ENCODE data around the gene BEST4.

The BEST4 gene

GRCh38 chr1:44808938-44809917 is 21.3 kb upstream of the BEST4 start (continued):
- TF ChIP-seq BCL6B (tag by site-specific recombination; IDR thresholded peaks at IDR 0.05) = no peak
- TF ChIP-seq ZNF530 (tag by site-specific recombination; IDR thresholded peaks at IDR 0.05; ENCODE audit: low read depth) = no peak
- no peak for TF ChIP-seq ZSCAN18 (tag by site-specific recombination; IDR thresholded peaks at IDR 0.05)
- TF ChIP-seq ZNF488 (tag by site-specific recombination; IDR thresholded peaks at IDR 0.05) = no peak
- TF ChIP-seq TSHZ1 (tag by site-specific recombination; IDR thresholded peaks at IDR 0.05; ENCODE audit: borderline replicate concordance) = no peak
- no peak for TF ChIP-seq ZSCAN4 (tag by site-specific recombination; IDR thresholded peaks at IDR 0.05)
- no peak for TF ChIP-seq ZNF837 (tag by site-specific recombination; IDR thresholded peaks at IDR 0.05)
- TF ChIP-seq ZNF248 (tag by site-specific recombination; IDR thresholded peaks at IDR 0.05) = no peak
- TF ChIP-seq PRDM6 (tag by site-specific recombination; IDR thresholded peaks at IDR 0.05) = no peak
- no peak for TF ChIP-seq ZNF558 (tag by site-specific recombination; IDR thresholded peaks at IDR 0.05)
- no peak for TF ChIP-seq ZNF654 (tag by site-specific recombination; IDR thresholded peaks at IDR 0.05; ENCODE audit: low read depth)
- TF ChIP-seq HIC1 (tag by site-specific recombination; IDR thresholded peaks at IDR 0.05) = no peak
- 0 out of 2 replicates have a peak, but pooled peaks have one; percentile 33 for TF ChIP-seq ZBTB48 (tag by site-specific recombination; IDR thresholded peaks at IDR 0.05)
- peak; percentile 81 for TF ChIP-seq EGR2 (tag by site-specific recombination; IDR thresholded peaks at IDR 0.05; ENCODE audit: low read depth)
- no peak for TF ChIP-seq ZNF146 (tag by site-specific recombination; IDR thresholded peaks at IDR 0.05)
- no peak for TF ChIP-seq ZNF544 (tag by site-specific recombination; IDR thresholded peaks at IDR 0.05)
- no peak for TF ChIP-seq ZBTB17 (tag by site-specific recombination; IDR thresholded peaks at IDR 0.05)
- TF ChIP-seq ZIC2 (tag by site-specific recombination; IDR thresholded peaks at IDR 0.05) = peak; percentile 47; the same call in 1 of the 2 replicates
- TF ChIP-seq ZNF580 (tag by site-specific recombination; IDR thresholded peaks at IDR 0.05) = no peak

Data from HEK293 (cell line).